Measurements from ENCODE around the gene MDFIC2.
"Not testable (repeated sequence)": the region's sequence is repeated elsewhere in the genome, so short reads cannot be mapped to it uniquely, and the experiment has no call there.

The MDFIC2 gene

DNA sequence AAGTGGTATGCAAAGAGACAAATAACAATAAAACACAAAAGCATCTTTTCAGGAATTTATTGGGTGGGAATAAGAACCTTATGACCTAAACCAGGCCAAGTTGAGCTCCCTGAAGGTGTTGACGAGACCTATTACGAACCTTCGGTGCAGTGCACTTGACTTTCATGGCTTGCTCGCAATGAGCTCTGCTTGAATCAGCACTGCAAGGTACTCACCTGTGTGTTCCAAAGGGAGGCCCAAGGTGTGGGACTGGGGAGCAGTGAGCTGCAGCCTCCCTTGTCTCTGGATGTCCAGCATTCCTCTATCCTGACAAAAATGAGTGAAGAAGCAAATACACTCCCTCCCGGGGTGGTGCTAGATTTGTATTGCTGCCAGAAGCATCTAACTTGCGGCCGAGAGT, at the start of gene MDFIC2:
Gene MDFIC2 (minus strand): TSS at position 303 of the 400 bp plus-strand sequence. CDS start 665 bp downstream, outside the sequence.
- DNase-seq (ENCODE audit: low read depth in 3 of 3, low spot score in 1 of 3): no peak

DNA sequence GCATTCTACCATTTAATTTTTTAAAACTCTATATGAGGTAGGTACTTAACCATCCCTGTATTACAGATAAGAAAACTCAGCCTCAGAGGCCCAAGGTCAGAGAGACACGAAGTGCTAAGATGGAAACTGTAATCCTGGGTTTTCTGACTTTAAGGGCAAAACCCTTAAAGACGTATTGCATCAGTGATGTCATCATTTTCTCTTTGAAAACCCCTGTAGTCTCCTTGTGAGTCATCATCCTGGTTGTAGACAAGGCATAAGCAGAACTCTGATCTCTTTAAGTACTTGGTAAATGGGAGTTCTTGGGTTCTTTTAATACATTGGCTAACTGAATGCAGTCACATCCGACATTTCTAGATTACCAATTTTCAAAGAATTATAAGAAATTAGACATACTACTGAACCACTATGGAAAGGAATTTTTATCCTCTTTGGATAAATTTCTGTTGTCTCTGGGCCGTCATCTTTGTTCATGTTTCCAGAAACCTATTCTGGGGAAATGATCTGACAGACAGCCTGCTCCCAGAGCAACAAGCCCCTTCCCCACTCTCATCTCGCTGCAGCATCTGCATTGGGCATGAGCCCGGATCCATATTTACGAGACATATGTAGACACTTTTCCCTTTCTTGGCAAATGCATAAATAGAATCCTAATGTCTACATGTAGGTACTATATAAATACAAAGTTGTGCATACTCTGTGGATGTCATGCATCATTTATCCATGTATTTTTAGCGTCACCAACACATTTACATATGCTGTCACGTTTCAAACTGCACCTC, 48.7 kb upstream of the MDFIC2 start:
- DNase-seq (ENCODE audit: low read depth in 3 of 3, low spot score in 1 of 3): no peak

DNA sequence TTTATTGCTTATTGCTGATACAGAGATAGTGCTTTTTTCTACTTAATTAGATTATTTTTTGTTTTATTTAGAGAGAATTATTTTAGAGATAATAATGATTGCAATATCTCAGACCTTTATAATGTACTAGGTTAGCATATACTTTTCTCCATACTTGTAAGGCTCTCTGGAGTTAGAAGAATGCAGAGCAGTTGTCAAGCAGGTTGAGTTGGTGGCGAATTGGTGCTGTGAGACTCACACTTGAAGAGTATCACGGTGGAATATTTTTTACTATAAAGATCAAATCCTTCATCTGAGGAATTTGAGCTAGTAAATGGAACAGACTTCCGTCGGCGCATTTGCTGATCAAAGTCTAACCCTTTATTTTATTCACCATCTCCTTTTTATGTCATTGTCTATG, 47.3 kb upstream of the MDFIC2 start:
- no peak for DNase-seq (ENCODE audit: low read depth in 3 of 3, low spot score in 1 of 3)

DNA sequence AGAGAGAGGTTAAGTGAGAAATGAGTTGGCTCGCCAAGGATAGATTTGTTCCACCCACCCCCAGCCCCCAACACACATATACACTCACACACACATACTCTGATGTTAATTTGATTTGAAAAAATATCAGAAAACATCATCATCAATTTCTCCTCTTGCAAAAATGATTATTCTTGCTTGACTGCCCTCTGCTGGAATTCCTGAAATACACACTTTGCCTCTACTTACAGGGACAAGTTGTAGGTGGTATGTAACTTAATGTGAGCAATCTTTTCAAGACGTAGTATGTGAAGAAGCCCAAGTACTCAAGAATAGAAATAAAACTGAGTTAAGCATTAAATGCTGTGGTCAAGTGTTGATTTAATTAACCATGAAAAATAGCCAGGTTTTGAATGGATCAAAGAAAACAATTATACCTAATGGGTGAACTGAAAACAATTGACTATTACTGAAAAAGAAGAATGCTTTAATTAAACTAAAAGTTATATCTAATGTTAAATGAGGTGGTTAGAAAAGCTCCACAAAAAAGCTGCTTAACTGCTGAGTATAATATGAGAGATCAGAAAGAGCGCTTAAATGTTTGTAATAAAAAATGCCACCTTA, 46.6 kb upstream of the MDFIC2 start:
- DNase-seq (ENCODE audit: low read depth in 3 of 3, low spot score in 1 of 3): no peak

DNA sequence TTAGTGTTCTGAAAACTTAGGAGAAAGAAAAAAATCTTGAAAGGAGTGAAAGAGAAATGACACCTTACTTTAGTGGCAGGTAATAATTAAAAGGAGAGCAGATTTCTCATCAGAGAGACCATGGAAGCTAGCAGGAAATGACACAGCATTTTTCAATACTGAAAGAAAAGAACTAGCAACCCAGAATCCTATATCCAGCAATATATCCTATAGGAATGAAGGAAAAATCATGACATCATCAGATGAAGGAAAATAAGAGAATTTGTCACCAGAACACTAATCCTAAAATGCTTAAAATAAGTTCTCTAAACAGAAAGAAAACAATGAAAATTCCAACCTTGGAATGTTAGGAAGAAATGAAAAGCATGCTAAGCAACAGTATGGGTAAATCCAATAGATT, 39.8 kb upstream of the MDFIC2 start:
- DNase-seq (ENCODE audit: low read depth in 3 of 3, low spot score in 1 of 3): no peak

DNA sequence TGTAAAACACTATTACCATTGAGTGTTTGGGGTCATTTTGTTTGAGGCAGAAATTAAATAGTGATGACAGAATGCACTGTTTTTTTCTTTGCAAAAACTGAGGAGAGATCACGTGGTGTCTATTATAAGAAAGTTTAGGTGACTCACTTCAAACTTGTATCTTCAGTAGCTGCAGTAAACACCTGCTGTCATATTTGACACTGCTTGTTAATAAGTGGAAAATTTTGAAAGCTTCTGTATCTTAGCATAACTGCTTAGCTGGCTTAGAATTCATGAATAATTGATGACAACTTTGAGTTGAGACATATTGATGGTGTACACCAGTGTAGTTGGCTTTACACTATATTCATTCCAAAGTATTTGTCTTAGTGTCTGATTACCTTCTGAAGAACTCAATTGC, 29.7 kb upstream of the MDFIC2 start:
- no peak for DNase-seq (ENCODE audit: low read depth in 3 of 3, low spot score in 1 of 3)

DNA sequence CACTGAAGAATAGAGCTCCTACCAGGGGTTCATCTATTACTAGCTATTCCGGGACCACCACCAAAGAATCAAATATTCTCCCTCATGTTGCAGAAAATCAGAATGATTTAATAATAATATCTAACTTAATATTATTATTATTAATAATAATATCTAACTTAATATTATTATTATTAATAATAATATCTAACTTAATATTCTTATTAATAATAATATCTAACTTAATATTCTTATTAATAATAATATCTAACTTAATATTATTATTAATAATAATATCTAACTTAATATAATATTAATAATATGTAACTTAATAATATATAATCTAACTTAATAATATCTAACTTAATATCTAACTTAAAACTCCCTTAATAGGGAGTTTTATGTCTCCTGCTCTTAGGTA, 24.4 kb upstream of the MDFIC2 start:
- DNase-seq (ENCODE audit: low read depth in 3 of 3, low spot score in 1 of 3): not testable (repeated sequence)

DNA sequence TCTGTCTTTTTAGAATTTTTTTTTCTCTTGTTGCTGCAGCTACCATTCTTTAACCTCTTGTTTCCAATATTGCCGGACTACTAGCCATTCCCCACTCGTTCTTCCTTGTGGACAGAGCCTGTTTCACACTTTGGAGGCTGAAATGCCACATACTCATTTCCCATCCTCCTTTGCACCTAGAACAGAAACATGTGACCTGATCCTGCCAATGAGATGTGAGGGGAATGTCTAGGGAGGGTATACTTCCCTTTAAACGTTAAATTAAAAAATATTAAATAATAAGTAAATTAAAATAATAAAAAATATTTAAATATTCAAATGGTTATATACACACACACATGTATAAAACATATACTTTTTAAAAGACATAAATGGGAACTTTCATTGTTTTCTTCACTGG, 20.6 kb upstream of the MDFIC2 start:
- no peak for DNase-seq (ENCODE audit: low read depth in 3 of 3, low spot score in 1 of 3)

DNA sequence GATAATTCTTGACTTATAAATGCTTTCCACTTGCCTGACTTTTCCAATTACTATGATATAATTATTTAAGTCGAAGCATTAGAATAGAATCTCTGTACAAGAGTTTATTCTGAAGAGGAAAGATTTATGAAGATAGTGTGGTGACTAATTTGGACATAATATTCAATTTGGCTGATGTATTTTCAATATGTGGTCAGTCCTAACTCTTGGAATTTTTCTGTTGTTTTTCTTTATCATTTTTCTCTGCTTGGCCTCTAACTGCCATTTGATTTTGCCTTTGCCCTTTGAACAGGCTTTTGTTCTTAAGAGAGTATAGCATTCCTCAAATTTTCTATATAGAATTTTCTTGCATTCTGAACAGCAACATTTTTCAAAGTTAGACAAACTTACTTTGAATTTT, 2.6 kb upstream of the MDFIC2 start:
- no peak for DNase-seq (ENCODE audit: low read depth in 3 of 3, low spot score in 1 of 3)

DNA sequence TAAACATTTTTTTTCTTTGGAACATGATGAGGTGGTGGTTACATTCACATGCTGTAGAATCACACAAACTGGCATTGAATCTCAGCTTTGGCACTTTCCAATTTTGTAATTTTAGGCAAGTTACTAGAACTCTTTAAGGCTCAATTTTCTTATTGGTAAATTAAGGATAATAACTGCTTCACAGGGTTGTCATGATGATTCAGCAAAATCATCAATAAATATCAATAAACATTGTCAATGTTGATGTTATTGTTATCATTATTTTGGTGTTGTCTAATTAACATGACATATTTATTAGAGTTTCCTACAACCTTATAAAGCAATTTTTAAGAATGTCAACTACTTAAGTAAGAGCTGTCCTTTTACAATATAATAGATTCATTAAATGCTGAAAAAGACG, 1.6 kb downstream of the MDFIC2 start:
- DNase-seq (ENCODE audit: low read depth in 3 of 3, low spot score in 1 of 3): no peak

DNA sequence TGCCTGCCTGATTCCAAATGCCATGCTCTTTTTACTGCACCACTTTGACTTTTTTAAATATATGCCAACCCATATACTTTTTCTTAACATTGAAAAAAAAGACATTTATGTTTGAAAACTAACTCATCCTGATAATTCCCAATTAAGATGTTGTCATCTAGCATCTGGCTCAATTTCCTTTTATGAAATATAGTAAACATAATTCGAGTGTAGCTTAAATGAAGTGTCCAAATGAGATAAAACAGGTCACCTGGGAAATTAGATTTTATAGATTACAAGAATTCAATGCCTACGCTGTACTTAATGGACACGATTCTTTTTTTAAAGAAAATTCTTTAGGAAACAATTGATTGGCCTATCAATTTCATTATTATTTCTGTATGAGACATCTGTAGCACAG, 2.8 kb downstream of the MDFIC2 start:
- DNase-seq (ENCODE audit: low read depth in 3 of 3, low spot score in 1 of 3): no peak

DNA sequence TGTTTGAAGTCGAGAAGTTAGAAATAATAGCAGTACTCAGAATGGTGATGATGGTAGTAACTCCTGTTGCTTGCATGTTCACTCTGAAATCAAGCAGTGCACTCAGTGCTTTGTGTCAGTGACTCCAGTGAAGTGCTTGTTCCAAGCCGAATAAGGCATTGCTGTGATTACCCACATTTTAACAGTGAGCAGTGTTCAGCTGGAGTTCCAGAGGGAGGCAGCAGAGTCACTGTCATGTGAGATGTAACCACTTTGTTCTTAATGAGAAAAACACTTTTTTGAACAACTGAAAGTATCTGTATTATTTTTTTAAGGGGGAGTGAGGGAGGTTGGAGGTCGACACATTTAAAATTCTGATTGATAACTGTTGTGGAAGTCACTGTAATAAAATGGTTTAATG, 3.7 kb downstream of the MDFIC2 start:
- no peak for DNase-seq (ENCODE audit: low read depth in 3 of 3, low spot score in 1 of 3)

DNA sequence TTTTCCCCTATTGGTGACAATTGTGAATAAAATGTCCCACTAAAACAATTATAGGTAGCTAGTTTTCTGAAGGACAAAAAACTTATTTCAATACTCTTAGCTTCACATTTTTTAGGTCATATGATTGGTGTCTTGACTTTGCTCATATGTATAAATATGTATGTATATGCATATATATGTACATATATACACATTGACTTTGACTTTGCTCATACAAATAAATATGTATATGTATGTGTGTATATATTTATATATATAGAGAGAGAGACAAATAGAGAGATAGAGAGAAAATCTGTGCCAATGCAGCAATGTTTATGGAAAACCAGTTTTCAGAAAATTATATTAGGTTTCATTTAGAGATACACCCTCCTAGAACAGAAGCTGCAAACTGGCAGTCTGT, 5.7 kb downstream of the MDFIC2 start:
- no peak for DNase-seq (ENCODE audit: low read depth in 3 of 3, low spot score in 1 of 3)

DNA sequence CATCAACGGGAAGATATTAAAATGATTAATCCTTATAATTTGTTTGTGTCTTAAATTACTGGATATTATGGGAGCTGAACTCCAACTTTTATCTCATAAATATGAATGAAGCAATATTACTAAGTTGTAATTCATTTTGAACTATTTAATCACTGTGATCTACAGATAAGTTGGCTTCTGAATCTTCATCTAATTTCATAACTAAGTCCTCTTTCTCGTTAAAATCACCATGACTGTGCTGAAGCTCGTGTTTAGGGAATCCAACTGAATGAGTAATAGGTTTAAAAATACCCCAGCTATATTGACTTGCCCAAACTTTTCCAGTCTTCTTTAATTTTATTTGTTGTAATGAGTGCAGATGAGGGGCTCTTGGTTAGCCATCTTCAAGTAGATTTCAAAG, 14.1 kb downstream of the MDFIC2 start:
- no peak for DNase-seq (ENCODE audit: low read depth in 3 of 3, low spot score in 1 of 3)

DNA sequence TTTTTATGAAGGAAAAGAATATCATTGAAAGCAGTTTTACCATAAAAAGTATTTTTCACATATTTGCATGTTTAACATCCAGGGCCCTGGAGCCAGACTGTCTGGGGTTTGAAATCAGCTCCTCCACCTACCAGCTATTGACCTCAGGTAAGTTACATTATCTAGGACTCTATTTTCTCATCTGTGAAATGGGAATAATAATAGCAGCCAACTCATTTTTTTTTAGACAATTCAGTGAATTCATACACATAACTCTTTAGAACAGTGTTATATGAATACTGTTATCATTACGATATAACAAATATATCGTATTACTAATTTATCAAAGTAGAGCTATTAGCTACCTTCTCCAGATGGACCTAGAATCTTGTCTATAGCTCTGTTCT, 21.3 kb downstream of the MDFIC2 start:
- no peak for DNase-seq (ENCODE audit: low read depth in 3 of 3, low spot score in 1 of 3)

DNA sequence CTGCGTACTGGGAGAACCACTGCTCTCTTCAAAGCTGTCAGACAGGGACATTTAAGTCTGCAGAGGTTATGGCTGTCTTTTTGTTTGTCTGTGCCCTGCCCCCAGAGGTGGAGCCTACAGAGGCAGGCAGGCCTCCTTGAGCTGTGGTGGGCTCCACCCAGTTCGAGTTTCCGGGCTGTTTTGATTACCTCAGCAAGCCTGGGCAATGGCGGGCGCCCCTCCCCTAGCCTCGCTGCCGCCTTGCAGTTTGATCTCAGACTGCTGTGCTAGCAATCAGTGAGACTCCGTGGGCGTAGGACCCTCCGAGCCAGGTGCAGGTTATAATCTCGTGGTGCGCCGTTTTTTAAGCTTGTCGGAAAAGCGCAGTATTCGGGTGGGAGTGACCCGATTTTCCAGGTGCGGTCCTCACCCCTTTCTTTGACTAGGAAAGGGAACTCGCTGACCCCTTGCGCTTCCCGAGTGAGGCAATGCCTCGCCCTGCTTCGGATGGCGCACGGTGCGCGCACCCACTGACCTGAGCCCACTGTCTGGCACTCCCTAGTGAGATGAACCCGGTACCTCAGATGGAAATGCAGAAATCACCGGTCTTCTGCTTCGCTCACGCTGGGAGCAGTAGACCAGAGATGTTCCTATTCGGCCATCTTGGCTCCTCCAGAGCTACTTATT, 21.9 kb downstream of the MDFIC2 start:
- not testable (repeated sequence) for DNase-seq (ENCODE audit: low read depth in 3 of 3, low spot score in 1 of 3)

DNA sequence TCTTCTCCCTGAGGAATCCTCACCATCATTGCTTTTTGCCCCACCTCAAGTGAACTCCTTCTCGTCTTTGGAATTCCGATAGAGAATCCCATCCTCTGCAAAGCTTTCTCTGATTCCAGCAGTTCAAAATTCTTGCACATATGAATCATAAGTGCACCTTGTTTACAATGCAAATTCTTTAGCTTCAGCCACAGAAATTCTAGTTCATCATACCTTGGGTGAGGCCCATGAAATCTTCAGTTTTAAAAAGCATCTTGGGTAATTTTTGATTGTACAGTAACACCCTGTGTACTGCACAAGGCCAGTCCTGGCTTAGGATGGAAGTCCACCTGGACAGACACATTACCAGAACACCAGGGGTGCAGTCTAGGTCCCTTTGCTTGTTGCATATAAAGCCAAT, 30.8 kb downstream of the MDFIC2 start:
- no peak for DNase-seq (ENCODE audit: low read depth in 3 of 3, low spot score in 1 of 3)

DNA sequence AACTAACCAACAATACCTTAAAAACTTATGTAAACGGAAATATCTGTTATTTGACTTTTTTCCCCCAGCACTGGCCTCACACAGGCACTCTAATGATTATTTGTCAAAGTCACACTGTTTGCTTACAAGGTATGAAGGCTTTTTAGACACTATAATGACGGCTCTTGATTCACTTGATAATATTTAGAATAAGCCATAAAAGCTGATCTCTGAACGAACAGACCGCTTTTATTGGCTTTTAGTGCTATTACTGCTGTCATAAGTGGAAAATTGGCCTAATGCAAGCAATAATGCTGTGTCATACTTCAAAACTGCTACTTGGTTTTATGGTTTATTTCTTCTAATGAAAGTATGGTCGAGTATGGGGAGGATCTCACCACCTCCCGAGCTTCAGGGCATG, 35.1 kb downstream of the MDFIC2 start:
- no peak for DNase-seq (ENCODE audit: low read depth in 3 of 3, low spot score in 1 of 3)

DNA sequence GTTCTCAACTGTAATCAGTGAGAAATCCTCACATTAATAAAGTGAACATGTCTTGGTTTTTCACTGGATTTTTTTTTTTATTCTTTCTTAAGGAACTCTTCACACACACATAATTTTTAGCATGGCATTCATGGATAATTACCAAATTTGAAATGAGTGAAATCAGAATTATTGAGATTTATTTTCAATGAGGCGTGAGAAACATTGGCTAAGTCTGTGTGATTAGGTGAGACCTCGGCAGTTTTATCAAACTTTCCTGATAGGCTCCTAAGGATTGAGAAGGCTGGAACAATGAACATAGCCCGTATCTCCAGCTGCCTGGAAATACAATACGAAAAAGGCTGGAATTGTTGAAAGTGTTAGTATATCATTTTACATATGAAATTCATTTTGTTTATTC, 35.5 kb downstream of the MDFIC2 start:
- DNase-seq (ENCODE audit: low read depth in 3 of 3, low spot score in 1 of 3): no peak

DNA sequence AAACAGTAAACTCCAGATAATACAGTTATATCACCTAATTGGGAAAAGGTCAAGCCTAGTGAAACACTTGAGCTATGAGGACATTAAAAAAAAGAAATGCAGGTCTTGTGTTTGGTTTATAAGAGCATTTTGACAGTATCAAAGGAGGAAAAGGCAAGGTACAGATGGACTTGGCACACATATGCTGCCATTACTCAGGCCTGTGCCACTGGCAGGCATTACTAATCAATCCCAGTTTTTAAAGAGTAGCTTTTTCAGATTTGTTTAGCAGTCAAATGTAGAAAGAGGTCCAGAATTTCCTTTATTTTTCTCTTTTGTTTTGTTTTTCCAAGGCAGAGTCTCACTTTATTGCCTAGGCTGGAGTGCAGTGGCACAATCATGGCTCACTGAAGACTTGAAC, 38.9 kb downstream of the MDFIC2 start:
- no peak for DNase-seq (ENCODE audit: low read depth in 3 of 3, low spot score in 1 of 3)

DNA sequence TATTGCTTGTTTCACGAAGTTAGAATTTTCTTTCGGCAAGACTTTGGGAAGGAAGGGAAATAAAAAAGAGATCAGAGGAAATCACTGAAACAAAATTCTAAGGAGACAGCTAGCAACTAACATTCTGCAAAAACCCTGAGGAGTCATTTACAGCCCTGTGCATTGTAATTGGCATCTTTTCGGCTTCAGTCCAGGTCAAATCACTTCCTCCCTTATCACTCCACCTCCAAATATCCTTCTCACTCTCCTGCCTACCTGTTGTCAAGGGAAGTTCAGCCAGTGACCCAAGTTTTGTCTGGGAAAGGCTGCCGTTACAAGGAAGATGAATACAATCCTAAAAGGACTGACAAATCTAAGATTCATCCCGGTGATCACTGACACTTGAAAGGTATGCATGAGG, 39.6 kb downstream of the MDFIC2 start:
- no peak for DNase-seq (ENCODE audit: low read depth in 3 of 3, low spot score in 1 of 3)

DNA sequence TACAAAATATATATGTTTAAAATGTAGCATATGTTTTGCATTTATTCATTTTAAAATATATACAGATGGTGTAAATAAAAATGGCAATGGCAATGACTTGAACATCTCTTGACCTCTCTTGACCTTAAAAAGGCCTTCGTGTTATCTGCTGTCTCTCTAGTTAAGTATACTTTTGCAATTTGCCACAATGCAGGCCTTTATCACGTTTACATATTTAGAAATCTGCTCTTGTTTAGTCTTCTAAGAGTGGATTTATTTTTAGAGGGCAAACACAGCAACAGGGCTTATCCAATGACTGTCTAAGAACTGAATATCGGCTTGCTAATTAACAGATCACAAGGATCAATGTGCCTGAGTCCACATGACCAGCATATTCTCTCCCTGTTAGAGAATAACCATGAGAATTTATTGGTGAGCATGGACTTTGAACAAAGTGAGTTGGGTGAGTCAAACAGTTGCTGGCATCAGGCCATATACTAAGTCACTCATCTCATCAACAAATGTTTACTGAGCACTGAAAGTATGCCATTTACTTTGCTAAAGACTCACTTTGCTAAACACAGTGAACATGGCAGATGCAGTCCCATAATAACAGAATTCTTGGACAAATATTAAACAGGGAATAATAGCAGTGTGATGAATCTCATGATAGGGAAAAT, 48.2 kb downstream of the MDFIC2 start:
- no peak for DNase-seq (ENCODE audit: low read depth in 3 of 3, low spot score in 1 of 3)

Data from stimulated activated CD4-positive, alpha-beta T cell treated with anti-CD3 and anti-CD28 coated beads, TNF-alpha, amount 100 ng/mL, for 1 hour (primary cell).